ENCODE results near the gene CD320.
A peak's percentile ranks its signal among the peaks of the same experiment; 100 is the strongest.
"Not testable (repeated sequence)": the region's sequence is repeated elsewhere in the genome, so short reads cannot be mapped to it uniquely, and the experiment has no call there.

Gene CD320

DNA sequence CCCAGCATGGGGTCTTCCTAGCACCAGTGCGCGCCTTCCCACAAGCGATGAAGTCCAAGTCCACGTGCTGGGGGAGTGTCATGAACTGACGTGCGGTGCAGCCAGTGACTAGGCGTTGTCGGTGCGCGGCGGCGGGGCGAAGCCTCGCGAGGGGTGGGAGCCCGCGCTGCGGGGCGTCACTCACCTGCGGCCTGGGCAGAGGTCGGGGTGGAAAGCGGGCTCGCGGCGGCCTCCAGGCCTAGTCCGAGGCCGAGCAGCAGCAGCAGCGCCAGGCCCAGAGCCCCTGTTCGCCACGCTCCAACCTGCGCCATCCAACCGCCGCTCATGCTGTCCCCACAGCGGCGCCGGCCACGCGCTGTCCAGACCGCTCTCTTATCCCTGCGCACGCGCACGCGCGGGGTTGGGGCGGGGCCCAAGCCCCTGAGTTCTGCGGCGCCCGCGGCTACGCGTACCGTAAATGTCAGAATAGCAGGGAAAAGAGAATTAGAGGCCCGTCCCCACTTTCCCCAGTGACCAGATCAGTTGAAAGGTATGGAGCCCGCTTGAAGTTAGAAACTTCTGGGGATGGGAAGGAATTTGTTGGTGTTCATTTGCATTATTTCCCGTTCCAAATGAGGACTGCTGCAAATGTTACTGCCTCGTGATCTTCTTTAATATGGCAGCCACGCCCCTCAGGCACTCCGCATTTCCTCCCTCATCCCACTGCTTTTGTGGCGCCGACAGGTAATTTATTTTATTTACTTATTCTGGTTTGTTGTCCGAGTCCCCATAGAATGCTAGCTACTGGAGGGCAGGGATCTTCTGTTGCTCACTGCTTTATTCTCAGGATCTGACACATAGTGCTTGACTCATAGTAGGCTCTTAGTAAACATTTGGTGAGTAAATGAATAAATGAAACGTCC, at the start of gene CD320:
Gene CD320, minus strand, starts transcription at position 394 of the 902 bp plus-strand sequence. Its CDS starts 68 bp downstream, at position 326.
- in situ Hi-C loops (cut with MboI; ENCODE audit: low pct_unique_long_range_greater_than_20kb, low sequenced_read_pairs): no loop called here
- DNase-seq: no peak

DNA sequence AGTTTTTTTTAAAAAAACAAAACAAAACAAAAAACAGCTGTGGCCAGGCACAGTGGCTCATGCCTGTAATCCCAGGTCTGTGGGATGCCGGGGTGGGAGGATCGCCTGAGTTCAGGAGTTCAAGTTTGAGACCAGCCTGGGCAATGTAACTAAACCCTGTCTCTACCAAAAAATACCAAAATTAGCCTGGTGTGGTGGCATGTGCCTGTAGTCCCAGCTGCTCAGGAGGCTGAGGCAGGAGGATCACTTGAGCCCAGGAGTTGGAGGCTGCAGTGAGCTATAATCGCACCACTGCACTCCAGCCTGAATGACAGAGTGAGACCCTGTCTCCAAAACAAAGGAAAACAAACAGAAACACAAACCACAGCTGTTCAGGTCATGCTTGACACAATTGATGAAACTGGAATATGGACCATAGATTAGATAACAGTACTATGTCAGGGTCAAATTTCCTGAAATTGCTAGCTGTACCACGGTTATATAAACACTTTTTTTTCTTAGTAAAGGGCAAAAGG, 48.9 kb upstream of the CD320 start:
- in situ Hi-C loops (cut with MboI; ENCODE audit: low pct_unique_long_range_greater_than_20kb, low sequenced_read_pairs): no loop called here
- no peak for DNase-seq

DNA sequence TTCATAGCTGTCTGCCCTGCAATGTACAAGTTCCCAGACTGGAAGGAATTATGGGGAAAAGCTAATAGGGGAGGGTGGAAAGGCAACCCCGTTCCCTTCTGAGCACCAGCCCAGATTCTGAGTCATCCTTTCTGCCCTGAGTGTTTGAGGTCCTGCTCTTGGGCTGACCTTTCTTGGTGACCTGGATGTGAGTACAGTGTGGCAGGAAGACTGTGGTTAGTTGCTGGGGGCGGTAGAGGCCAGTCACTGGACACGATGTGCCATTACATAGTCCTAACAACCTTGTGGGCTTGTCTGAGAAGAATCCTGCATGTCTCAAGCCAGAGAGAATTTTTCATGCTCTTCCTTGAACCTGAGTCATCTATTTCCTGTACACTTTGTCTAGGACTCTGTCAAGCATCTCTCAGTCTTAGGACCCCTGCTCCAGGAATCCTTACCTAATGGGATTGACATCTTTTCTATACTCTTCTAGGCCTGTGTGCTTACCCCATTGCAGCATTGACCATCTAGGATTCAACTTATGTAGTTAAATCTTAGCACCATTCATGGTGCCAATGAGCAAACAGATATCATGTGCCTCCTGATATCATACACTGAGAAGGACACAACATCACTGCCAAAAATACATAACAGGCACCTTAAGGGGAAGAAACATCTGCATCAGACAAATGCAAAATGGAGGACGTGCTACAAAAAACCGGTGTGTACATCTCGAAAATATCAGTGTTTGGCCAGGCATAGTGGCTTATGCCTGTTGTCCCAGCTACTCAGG, 47.7 kb upstream of the CD320 start:
- in situ Hi-C loops (cut with MboI; ENCODE audit: low pct_unique_long_range_greater_than_20kb, low sequenced_read_pairs): no loop called here
- DNase-seq: no peak

DNA sequence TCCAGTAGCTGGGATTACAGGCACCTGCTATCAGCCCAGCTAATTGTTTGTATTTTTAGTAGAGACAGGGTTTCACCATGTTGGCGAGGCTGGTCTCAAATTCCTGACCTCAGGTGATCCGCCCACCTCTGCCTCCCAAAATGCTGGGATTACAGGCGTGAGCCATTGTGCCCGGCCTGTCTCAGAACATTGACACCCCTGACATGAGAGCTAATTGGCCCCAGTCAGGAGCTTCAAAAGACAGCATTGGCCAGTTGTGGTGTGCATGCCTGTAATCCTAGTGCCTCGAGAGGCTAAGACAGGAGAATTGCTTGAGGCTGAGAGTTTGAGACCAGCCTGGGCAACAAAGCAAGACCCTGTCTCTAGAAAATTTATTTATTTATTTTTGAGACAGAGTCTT, 44.7 kb upstream of the CD320 start:
- in situ Hi-C loops (cut with MboI; ENCODE audit: low pct_unique_long_range_greater_than_20kb, low sequenced_read_pairs); DNase-seq: not testable (repeated sequence)

DNA sequence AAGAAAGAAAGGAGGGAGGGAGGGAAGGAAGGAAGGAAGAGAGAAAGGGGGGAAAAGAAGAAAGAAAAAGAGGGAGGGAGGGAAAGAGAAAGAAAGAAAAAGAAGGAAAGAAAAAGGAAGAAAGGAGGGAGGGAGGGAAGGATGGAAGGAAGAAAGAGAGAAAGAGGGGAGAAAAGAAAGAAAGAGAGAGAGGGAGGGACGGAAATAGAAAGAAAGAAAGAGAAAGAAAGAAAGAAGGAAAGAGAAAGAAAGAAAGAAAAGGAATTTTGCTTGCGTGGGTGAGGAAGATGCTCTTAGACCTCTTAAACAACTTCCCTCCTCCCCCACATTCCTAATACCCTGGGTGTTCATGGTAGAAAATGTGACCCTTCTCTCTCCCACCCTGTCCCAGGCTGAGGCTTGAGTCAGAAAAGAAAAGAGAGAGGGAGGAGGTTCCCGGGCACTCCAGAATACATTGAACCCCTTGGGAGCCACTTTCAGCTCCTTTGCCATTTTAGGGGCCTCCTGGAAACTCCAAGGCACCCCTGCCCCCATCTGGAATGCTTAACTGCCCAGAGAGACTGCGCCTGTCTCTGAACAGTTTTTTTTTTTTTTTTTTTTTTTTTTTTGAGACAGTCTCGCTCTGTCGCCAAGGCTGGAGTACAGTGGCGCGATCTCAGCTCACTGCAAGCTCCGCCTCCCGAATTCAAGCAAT, 44.1 kb upstream of the CD320 start:
- in situ Hi-C loops (cut with MboI; ENCODE audit: low pct_unique_long_range_greater_than_20kb, low sequenced_read_pairs): no loop called here
- no peak for DNase-seq

DNA sequence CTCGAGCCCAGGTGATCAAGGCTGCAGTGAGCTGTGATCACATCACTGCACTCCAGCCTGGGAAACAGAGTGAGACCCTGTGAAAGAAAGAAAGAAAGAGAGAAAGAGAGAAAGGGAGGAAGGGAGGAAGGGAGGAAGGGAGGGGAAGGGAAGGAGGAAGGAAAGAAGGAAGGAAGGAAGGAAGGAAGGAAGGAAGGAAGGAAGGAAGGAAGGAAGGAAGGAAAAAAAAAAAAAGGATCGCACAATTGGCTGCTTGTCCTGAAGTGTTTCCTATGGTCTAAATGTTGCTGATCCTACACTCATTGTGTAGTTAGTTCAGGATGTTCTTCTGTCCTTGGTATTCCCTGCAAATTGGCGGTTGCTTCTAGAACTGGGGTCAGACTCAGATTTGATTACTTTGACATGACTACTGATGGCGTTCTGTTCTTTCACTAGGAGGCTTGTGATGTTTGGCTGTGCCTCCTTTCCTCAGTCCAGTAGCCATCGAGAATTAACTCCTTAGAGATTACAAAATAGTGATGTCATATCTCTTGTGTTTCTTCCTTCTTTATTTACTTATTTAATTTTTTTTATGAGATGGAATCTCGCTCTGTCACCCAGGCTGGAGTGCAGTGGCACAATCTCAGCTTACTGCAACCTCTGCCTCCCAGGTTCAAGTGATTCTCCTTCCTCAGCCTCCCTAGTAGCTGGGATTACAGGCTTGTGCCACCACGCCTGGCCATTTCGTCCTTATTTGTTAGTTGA, 41.6 kb upstream of the CD320 start:
- in situ Hi-C loops (cut with MboI; ENCODE audit: low pct_unique_long_range_greater_than_20kb, low sequenced_read_pairs); DNase-seq: not testable (repeated sequence)

DNA sequence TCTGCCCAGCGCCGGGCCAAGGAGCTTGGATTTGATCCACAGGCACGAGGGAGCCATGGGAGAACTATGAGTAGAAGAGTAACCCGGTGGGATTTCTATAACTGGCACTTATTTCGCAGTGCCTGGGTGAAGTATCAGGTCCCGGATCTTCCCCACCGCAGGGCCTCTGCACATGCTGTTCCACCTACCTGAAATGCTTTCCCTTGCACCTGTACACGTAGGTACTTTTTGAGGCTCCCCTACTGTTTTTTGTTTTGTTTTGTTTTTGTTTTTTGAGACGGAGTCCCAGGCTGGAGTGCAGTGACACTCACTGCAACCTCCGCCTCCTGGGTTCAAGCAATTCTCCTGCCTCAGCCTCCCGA, 35.3 kb upstream of the CD320 start:
- DNase-seq: no peak
- in situ Hi-C loops (cut with MboI; ENCODE audit: low pct_unique_long_range_greater_than_20kb, low sequenced_read_pairs): no loop called here

DNA sequence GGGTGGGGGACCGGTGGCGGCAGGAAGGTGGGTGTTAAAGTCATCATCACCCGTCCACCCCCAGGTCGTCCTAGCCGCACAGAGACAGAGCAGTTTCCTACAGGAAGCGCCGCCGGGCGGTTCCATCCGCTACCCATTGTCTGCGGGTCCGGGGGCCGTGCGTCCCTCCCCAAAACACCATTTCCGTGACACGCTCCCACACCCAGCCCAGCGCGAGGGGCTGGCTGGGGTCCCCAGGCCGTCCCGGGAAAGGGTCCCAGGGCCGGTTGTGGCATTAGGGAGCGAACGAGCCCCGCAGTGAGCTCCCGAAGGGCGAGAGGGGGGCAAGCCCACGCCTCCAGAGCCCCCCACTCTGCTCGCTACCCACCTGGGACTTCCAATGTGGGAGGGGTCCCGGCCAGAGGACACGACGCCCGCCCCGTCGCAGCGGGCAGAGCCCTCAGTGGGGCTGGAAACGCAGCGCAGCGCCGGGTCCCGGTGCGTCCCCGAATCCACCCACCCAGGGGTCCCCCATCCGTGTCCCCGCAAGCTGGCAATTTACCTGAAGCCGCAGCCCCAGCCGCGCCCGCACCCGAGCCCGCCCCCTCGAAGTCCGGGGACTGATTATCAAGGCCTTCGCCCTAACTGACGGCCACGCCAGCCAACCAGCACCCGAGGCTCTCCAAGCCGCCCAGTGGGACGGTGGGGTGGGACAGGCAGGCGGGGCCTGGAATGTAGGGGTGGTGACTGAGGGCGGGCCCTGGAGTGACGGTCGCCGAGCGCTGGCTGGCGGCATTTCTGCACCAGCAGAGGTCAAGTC, 34.7 kb upstream of the CD320 start, which contains the start of gene KANK3:
Gene KANK3, minus strand, starts transcription at position 579 of the 799 bp plus-strand sequence. CDS start 5,434 bp downstream, outside the sequence.
- peak; percentile 89 for DNase-seq
- in situ Hi-C loops (cut with MboI; ENCODE audit: low pct_unique_long_range_greater_than_20kb, low sequenced_read_pairs): no loop called here

DNA sequence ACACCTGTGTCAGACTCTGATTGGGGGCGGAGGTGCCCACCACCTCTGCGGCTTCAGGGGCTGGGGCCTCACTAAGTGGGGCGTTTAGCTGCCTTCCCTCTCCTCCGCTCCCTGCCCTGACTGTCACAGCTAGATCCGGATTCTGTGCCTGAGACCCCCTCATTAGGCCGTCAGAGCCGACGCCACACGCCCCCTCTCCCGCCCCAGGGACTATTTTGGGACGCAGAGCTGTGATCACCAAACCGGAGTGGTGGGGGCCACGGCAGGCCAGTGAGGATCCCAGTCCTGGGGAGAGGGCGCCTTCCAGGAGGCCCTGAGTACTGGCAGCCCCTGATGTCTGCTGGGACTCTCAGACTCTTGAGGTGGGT, 34.1 kb upstream of the CD320 start:
- DNase-seq: no peak
- in situ Hi-C loops (cut with MboI; ENCODE audit: low pct_unique_long_range_greater_than_20kb, low sequenced_read_pairs): no loop called here

DNA sequence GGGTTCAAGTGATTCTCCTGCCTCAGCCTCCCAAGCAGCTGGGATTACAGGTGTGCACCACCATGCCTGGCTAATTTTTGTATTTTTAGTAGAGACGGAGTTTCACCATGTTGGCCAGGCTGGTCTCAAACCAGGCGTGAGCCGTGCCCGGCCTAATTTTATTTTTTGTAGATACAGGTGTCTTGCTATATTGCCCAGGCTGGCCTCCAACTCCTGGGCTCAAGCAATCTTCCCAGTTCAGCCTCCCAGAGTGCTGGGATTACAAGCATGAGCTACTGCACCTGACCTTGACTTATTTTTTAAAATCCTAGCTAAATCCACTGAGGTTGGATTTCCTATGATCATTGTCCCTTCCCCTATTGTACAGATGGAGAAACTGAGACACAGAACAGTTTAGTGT, 33.3 kb upstream of the CD320 start:
- in situ Hi-C loops (cut with MboI; ENCODE audit: low pct_unique_long_range_greater_than_20kb, low sequenced_read_pairs); DNase-seq: not testable (repeated sequence)

DNA sequence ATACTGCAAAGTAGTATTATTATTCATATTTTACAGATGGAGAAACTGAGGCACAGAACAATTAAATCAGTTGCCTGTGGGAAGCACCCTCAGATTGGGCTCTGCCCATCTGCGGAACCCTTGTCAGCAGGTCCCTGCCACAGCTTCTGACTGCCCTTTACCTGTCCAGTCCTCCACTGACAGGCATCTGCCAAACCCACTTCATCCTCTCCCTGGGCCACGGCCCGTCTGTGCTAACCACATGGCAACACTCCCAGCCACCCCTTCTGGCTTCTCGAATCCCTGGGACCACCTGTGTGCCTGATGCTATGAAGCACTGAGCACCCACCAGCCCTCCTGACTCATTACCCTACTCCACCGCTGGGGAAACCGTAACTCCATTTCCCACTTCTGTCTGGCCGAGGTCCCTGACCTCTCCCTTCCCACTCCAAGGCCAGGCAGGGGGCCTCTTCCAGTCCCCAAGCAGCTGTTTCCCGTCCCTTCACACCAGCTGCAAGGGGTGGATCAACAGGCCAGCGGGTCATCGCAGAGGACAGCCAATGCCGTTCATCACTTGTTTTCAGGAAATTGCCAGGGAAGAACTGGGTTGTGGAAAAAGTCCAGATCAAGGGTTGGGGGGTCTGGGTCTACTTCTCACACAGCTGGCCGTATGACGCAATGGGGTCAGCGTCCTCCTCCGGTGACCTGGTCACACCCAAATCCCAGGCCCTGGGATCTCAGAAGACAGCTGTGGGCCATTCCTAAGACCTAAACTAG, 32.4 kb upstream of the CD320 start:
- in situ Hi-C loops (cut with MboI; ENCODE audit: low pct_unique_long_range_greater_than_20kb, low sequenced_read_pairs): no loop called here
- DNase-seq: no peak

DNA sequence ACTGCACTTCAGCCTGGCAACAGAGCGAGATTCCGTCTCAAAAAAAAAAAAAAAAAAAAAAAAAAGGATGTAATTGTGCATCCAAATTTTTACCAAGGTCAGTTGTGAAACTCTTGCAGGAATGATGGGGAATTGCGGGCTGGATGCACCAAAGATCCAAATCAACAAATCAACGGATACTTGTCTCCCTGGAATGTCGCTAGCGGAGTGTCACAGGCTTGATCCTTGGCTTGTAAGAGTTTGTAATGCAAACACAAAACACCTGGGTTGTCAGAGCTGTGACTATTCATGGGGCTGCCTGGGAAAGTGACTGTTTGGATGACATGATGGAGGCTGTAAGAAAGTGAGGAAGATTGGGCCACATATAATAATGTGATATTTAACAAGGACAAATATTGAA, 30.7 kb upstream of the CD320 start:
- no peak for DNase-seq
- in situ Hi-C loops (cut with MboI; ENCODE audit: low pct_unique_long_range_greater_than_20kb, low sequenced_read_pairs): no loop called here

DNA sequence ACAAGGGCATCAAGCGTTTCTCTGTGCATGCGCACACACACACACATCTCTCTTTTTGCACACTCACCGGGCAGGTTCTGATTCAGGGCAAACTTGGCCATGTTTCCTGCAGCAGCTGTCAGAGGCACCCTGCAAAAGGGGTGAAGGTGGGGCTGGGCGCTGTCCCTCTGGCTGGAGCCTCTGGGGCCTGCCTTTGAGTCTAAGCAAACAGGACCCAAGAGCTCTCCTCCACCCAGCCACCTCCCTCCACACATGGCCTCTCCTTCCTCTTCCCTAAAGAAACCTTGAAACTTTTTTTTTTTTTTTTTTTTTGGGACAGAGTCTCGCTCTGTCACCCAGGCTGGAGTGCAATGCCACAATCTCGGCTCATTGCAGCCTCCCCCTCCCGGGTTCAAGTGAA, 29.6 kb upstream of the CD320 start:
- in situ Hi-C loops (cut with MboI; ENCODE audit: low pct_unique_long_range_greater_than_20kb, low sequenced_read_pairs): no loop called here
- no peak for DNase-seq

DNA sequence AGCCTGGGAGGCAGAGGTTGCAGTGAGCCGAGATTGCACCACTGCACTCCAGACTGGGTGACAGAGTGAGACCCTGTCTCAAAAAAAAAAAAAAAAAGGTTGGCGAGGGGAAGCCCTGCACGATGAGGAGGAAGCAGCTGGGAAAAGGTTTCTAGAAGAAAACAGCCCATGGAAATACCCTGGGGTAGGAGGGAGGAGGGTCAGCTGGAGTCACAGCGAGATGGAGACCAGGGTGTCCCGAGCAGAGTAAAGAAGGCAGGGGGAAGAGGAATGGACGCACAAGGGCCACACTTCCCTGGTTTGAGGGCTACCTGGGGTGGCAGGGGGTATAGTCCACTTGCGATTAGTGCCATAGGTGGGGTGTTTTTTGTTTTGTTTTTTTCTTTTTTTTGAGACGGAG, 28.5 kb upstream of the CD320 start:
- DNase-seq: no peak
- in situ Hi-C loops (cut with MboI; ENCODE audit: low pct_unique_long_range_greater_than_20kb, low sequenced_read_pairs): no loop called here

DNA sequence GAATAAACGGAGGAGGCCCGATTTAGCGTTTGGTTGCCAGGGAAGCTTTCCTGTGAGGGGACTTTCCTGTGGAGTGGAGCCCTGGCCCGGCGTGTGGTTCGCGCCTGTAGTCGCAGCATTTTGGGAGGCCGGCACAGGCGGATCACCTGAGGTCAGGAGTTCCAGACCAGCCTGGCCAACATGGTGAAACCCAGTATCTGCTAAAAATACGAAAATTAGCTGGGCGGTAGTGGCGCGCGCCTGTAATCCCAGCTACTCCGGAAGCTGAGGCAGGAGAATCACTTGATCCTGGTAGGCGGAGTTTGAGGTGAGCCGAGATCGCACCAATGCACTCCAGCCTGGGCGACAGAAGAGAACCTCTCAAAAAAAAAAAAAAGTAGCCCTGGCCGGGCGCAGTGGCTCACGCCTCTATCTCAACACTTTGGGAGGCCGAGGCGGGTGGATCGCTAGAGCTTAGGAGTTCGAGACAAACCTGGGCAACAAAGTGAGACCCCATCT, 28.0 kb upstream of the CD320 start:
- in situ Hi-C loops (cut with MboI; ENCODE audit: low pct_unique_long_range_greater_than_20kb, low sequenced_read_pairs): no loop called here
- no peak for DNase-seq

DNA sequence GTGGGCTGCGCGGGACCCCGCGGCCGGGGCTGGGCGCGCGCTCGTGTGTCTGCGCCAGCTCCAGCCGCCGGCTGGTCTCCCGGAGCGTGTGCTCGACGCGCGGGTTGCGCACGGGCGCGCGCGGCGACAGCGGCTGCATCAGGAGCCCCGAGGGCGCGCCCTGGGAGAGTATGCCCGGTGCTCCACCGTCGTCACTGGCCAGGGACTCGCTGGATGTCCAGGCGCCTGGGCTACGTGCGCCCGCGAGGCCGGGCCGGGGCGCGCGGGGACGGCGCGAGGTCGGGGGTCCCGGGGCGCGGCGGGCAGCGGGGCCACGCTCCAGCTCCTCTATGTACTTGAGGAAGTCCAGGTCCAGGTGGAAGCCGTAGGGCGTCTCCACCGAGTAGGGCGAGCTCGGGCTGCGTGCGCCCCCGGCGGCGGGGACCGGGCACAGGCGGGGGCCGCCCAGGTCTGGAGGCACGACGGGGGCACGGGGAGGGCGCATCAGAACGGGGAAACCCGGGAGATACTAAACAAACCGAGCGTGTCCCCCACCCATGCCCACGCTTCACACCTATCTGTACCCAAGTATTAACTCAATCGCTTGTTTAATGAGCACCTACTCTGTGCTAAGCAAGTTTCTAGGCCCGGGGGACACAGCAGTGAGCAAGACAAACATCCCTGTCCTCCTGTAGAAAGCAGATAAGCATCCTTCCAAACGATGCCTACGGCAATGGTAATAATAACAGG, 27.3 kb upstream of the CD320 start:
- in situ Hi-C loops (cut with MboI; ENCODE audit: low pct_unique_long_range_greater_than_20kb, low sequenced_read_pairs): no loop called here
- DNase-seq: no peak

Data from KBM-7 (cell line).